Measurements from ENCODE around the gene AMACR. TPM values are rescaled to one million over a fixed set of nuclear protein-coding genes. Genes with fewer than 3 reads are reported as not detected.

Gene AMACR
- total and polyA plus RNA-seq, 2 of the 13 experiments (the other 11 are each of a cell fraction or from before 2014, with no cell fraction given) = 8.9 to 19.7 TPM

DNA sequence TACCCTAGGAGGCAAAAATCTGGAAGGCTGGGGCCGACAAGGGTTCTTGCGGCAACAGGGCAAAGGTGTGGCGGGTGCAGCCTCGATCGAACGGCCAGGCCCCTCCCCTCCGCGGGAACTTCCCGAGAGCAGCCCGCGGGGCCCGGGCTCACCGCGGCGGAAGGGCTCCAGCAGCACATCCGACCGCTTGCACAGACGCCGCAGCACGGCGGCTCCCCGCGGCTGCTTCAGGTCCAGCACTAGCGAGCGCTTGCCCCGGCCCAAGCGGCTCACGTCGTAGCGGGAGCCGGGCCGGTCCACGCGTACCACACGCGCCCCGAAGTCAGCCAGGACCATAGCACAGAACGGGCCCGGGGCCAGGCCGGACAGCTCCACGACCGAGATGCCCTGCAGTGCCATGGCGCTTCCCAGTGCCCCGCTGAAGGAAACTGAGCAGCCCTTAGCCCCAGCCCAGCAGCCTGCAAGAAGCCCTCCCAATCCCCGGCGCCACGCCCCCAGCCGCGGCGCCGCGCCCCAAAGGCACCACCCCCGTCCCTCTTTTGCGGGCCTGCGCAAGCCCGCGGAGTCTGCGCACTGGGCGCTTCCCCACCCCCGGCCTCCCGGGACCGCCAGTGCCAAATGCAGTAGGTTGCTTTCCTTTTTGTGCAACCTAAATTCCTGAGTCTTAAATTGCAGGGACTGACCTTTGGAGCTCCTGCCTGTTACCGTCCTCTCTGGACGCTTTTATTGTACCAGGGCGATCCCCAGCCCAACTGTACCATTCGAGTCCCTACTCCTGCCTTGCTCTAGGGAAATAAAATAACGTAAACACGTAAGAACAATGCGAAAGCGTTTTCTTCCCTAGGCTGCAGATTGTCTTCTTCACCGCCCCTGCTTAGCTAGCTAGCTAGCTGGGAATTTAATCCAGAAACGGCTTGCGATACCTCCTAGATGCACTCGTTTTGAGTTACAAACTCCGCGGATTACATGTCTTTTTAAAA, at the start of gene AMACR (continued):
- TF ChIP-seq CBX1 (IDR thresholded peaks at IDR 0.05; ENCODE audit: low read depth) (peak; percentile 80), PAWR (CRISPR knock-in tag; IDR thresholded peaks at IDR 0.05; ENCODE audit: borderline replicate concordance) (no peak), HES4 (CRISPR knock-in tag; IDR thresholded peaks at IDR 0.05; ENCODE audit: borderline replicate concordance) (peak; percentile 42; the same call in 1 of the 2 replicates), NR2F1 (CRISPR knock-in tag; IDR thresholded peaks at IDR 0.05) (0 out of 4 replicates have a peak, but pooled peaks of 1 of the 2 experiments have one; percentile 42), BHLHE40 (IDR thresholded peaks at IDR 0.05; ENCODE audit: low read length) (no peak), NFE2 (CRISPR knock-in tag; IDR thresholded peaks at IDR 0.05) (no peak), ELF1 (CRISPR knock-in tag; IDR thresholded peaks at IDR 0.05) (0 out of 2 replicates have a peak, but pooled peaks have one; percentile 35), POLR2G (IDR thresholded peaks at IDR 0.05; ENCODE audit: low read depth, low read length) (peak; percentile 96), BCL6 (CRISPR knock-in tag; IDR thresholded peaks at IDR 0.05) (no peak; the same call in 1 of the 2 replicates), ZKSCAN1 (IDR thresholded peaks at IDR 0.05; ENCODE audit: low read length) (no peak), DNMT1 (CRISPR knock-in tag; IDR thresholded peaks at IDR 0.05) (no peak), ZNF263 (CRISPR knock-in tag; IDR thresholded peaks at IDR 0.05) (no peak), KDM3A (CRISPR knock-in tag; IDR thresholded peaks at IDR 0.05; ENCODE audit: low read depth) (no peak), PCBP2 (optimal IDR thresholded peaks at IDR 0.05; ENCODE audit: low read depth, low read length, poor library complexity, severe bottlenecking) (no peak), ZNF839 (CRISPR knock-in tag; IDR thresholded peaks at IDR 0.05; ENCODE audit: borderline replicate concordance) (no peak), MAF1 (CRISPR knock-in tag; IDR thresholded peaks at IDR 0.05; ENCODE audit: borderline replicate concordance) (no peak; the same call in 1 of the 2 replicates), ZFP62 (CRISPR knock-in tag; IDR thresholded peaks at IDR 0.05) (no peak), KAT2B (IDR thresholded peaks at IDR 0.05; ENCODE audit: borderline replicate concordance, low read depth, low read length) (no peak), ATRX (CRISPR knock-in tag; IDR thresholded peaks at IDR 0.05; ENCODE audit: borderline replicate concordance) (no peak)
- TF ChIP-seq, protein P1, sequence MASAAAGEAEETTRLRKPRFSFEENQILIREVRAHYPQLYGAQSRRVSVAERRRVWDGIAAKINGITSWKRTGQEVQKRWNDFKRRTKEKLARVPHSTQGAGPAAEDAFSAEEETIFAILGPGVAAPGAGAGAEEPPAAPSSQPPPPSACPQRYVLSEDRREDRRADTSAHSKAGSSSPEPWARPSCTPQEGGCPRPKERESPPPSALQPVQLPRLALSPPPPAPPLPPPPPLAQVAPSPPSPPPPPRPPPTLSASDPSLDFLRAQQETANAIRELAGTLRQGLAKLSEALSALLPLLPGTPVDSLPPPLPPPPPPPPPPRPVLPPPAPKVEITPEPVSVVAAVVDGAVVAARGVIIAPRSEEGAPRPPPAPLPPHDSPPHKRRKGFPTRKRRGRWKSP (CRISPR knock-in tag; IDR thresholded peaks at IDR 0.05) = peak; percentile 74
- TF ChIP-seq, protein P2, sequence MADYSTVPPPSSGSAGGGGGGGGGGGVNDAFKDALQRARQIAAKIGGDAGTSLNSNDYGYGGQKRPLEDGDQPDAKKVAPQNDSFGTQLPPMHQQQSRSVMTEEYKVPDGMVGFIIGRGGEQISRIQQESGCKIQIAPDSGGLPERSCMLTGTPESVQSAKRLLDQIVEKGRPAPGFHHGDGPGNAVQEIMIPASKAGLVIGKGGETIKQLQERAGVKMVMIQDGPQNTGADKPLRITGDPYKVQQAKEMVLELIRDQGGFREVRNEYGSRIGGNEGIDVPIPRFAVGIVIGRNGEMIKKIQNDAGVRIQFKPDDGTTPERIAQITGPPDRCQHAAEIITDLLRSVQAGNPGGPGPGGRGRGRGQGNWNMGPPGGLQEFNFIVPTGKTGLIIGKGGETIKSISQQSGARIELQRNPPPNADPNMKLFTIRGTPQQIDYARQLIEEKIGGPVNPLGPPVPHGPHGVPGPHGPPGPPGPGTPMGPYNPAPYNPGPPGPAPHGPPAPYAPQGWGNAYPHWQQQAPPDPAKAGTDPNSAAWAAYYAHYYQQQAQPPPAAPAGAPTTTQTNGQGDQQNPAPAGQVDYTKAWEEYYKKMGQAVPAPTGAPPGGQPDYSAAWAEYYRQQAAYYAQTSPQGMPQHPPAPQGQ (CRISPR knock-in tag; IDR thresholded peaks at IDR 0.05; ENCODE audit: borderline replicate concordance) = no peak
- TF ChIP-seq, protein P3, sequence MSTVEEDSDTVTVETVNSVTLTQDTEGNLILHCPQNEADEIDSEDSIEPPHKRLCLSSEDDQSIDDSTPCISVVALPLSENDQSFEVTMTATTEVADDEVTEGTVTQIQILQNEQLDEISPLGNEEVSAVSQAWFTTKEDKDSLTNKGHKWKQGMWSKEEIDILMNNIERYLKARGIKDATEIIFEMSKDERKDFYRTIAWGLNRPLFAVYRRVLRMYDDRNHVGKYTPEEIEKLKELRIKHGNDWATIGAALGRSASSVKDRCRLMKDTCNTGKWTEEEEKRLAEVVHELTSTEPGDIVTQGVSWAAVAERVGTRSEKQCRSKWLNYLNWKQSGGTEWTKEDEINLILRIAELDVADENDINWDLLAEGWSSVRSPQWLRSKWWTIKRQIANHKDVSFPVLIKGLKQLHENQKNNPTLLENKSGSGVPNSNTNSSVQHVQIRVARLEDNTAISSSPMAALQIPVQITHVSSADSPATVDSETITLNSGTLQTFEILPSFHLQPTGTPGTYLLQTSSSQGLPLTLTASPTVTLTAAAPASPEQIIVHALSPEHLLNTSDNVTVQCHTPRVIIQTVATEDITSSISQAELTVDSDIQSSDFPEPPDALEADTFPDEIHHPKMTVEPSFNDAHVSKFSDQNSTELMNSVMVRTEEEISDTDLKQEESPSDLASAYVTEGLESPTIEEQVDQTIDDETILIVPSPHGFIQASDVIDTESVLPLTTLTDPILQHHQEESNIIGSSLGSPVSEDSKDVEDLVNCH (CRISPR knock-in tag; IDR thresholded peaks at IDR 0.05) = 0 out of 2 replicates have a peak, but pooled peaks have one; percentile 22
- TF ChIP-seq, protein P4, sequence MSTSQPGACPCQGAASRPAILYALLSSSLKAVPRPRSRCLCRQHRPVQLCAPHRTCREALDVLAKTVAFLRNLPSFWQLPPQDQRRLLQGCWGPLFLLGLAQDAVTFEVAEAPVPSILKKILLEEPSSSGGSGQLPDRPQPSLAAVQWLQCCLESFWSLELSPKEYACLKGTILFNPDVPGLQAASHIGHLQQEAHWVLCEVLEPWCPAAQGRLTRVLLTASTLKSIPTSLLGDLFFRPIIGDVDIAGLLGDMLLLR (CRISPR knock-in tag; IDR thresholded peaks at IDR 0.05) = no peak
